Gastrocnemius medialis (tissue), 4 donors: ENCODE measurements around the gene DUOXA2. TPM values are rescaled to one million over a fixed set of nuclear protein-coding genes. Genes with fewer than 3 reads are reported as not detected.

Experiments used
- ATAC-seq, 2 donors: fragments of 150-250 bp; one replicate each; pipeline ENCODE4 v1.9.1; 2016
- DNase-seq, 2 donors: peaks; one replicate each; pipeline ENCODE4 v3.0.0-alpha.2; 2019
- H3K27ac ChIP-seq, 4 donors: fragments of 200-600 bp; sonication (generic); 1 replicate in 1 of 4; 2 replicates in 3 of 4; pipeline ENCODE4 v1.5.1; 2016 to 2018; ENCODE audit warnings: mild to moderate bottlenecking in 2 of 4, moderate library complexity in 1 of 4
- H3K27me3 ChIP-seq, 3 donors: fragments of 200-600 bp; sonication (generic) in 2 of 3; 1 replicate in 1 of 3; 2 replicates in 2 of 3; pipeline versions ENCODE4 v1.5.1 to v1.6.0; 2016 to 2019; ENCODE audit warnings: mild to moderate bottlenecking in 1 of 3, moderate library complexity in 1 of 3
- H3K36me3 ChIP-seq, 2 donors: fragments of 200-600 bp; sonication (generic) in 1 of 2; one replicate each; pipeline ENCODE4 v1.5.1; 2017 to 2018
- H3K4me1 ChIP-seq, 2 donors: fragments of 200-600 bp; sonication (generic) in 1 of 2; one replicate each; pipeline ENCODE4 v1.5.1; 2016 to 2017; ENCODE audit warnings: mild to moderate bottlenecking in 2 of 2
- H3K4me3 ChIP-seq, 4 donors: fragments of 200-600 bp; sonication (generic) in 3 of 4; 1 replicate in 1 of 4; 2 replicates in 3 of 4; pipeline ENCODE4 v1.5.1; 2016 to 2019; ENCODE audit warnings: mild to moderate bottlenecking in 2 of 4
- H3K9me3 ChIP-seq, 3 donors: fragments of 200-600 bp; sonication (generic) in 2 of 3; 1 replicate in 1 of 3; 2 replicates in 2 of 3; pipeline ENCODE4 v1.5.1; 2016 to 2019
- CTCF ChIP-seq, 5 experiments: fragments of 450-650 bp in 3 of 5; fragments of 200-600 bp in 2 of 5; sonication (generic) in 2 of 5; IDR thresholded peaks in 4 of 5; conservative IDR thresholded peaks in 1 of 5; 1 replicate in 4 of 5; 2 replicates in 1 of 5; pipeline ENCODE4 v1.5.1; 2016 to 2019; ENCODE audit warnings: antibody characterized with exemption in 5 of 5, mild to moderate bottlenecking in 3 of 5, moderate library complexity in 3 of 5
- POLR2A ChIP-seq, 2 donors: fragments of 450-650 bp; IDR thresholded peaks; one replicate each; pipeline ENCODE4 v1.6.1; 2017; ENCODE audit warnings: antibody characterized with exemption in 2 of 2, mild to moderate bottlenecking in 2 of 2, moderate library complexity in 2 of 2
- in situ Hi-C, 4 donors: fragments of 200-750 bp; cut with MboI; loops; one replicate each; pipeline versions ENCODE4 v1.15.0 to v1.8.0; 2017; ENCODE audit warnings: low sequenced_read_pairs in 4 of 4
- intact Hi-C: fragments of 100-400 bp; cut with DNase I; formaldehyde crosslinking; loops from one replicate; pipeline ENCODE4 v1.15.1; 2023; ENCODE audit warnings: low total_unique reads
- total RNA-seq, 4 donors: library from RNA; depleted of rRNA; stranded (reverse); fragments of >200 nt; gene quantifications; one replicate each; pipeline versions ENCODE4 v1.1.0 to v1.2.3, GENCODE V29; 2016

Gene DUOXA2
- total RNA-seq, 4 donors from 2014 or later, result not detected

DNA sequence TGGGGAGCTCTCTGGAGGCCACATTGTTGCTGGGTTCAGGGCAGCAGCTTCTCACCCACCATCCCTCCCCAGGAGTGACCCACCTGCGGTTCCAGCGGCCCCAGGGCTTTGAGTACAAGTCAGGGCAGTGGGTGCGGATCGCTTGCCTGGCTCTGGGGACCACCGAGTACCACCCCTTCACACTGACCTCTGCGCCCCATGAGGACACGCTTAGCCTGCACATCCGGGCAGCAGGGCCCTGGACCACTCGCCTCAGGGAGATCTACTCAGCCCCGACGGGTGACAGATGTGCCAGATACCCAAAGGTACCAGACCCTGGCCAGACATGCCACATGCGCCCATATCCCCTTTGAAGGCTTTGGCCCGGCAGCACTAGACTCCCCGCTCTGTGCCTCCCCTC is 47.5 kb downstream of the DUOXA2 start:
- DNase-seq, result no peak
- Histone ChIP-seq H3K27me3 (no peaks in the 10 kb centered on the region), H3K9me3 (no peaks in the 10 kb centered on the region), H3K27ac (no peak overlapping the region), H3K4me3 (no peak overlapping the region), H3K4me1 (no peaks in the 10 kb centered on the region), H3K36me3 (no peaks in the 10 kb centered on the region)
- TF ChIP-seq POLR2A (IDR thresholded peaks at IDR 0.05), result no peak
- intact Hi-C loops, result loop anchor here (2.0 kb wide), 1 partner anchor 297 kb away; no protein-coding TSS in a partner anchor
- no peak for ATAC-seq
- in situ Hi-C loops, result loop anchor here in 3 of 4 donors (5.0 to 25.0 kb wide), 3 partner anchors 126 to 251 kb away; a partner anchor contains a TSS

DNA sequence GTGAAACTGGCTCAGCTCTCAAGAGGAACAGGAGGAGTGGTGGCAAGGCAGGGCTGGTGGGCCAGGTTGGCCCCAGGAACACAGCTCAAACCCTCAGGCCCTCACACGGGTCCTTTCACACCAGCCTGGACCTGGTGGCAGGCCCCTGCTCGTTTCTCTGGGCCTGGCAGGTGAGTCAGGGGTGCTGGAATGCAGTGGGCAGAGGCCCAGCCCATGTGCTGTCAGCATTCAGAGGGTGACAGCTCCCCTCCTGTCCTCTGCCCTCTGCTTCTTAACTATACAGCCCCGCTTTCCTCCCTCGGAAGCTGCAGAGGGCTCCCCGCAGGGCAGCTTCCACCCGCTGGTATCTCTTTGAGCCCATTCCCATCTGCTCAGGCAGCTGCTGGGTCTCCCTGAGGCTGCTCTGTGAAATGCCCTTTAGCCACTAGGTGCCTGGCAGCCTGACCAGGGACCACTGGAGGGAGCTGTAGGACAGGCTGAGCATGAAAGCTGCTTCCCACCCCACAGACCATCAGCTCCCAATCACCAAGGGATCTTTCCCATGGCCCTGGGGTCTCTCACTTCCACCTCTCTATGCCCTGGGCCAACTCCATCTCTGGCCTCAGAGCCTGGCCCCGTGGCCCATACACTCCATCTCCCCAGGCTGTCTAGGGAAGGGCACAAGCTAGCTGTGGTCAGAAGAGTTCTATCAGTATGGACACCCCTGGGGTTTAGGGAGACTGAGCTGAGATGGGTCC is 48.8 kb downstream of the DUOXA2 start:
- intact Hi-C loops, result loop anchor here (1.0 to 2.0 kb wide), 3 partner anchors 116 to 296 kb away; no protein-coding TSS in a partner anchor
- in situ Hi-C loops, result loop anchor here in 3 of 4 donors (5.0 to 25.0 kb wide), 3 partner anchors 124 to 249 kb away; a partner anchor contains a TSS
- H3K27ac ChIP-seq, result no peak overlapping the region

DNA sequence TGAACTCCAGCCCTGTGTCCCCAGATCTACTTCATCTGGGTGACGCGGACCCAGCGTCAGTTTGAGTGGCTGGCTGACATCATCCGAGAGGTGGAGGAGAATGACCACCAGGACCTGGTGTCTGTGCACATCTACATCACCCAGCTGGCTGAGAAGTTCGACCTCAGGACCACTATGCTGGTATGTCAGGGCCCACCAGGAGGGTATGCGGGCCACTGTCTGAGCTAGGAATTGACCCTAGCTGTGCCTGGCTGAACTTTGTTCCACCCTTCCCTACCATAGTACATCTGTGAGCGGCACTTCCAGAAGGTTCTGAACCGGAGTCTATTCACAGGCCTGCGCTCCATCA is 49.4 kb downstream of the DUOXA2 start:
- no peak overlapping the region for H3K4me3 ChIP-seq
- no peak overlapping the region for H3K27ac ChIP-seq
- no peak for DNase-seq
- H3K27me3 ChIP-seq, result no peaks in the 10 kb centered on the region
- intact Hi-C loops (loop anchor here (1.0 to 2.0 kb wide), 3 partner anchors 116 to 295 kb away; no protein-coding TSS in a partner anchor), in situ Hi-C loops (loop anchor here in 3 of 4 donors (5.0 to 25.0 kb wide), 3 partner anchors 124 to 249 kb away; a partner anchor contains a TSS)
- H3K4me1 ChIP-seq, result peaks cover 0 to 4% of the 10 kb centered on the region in 2 donors
- ATAC-seq, result no peak
- no peaks in the 10 kb centered on the region for H3K36me3 ChIP-seq
- H3K9me3 ChIP-seq, result no peaks in the 10 kb centered on the region
- TF ChIP-seq CTCF (IDR thresholded peaks at IDR 0.05 in 4 of 5, conservative IDR thresholded peaks at IDR 0.05 in 1 of 5), result no peak
- no peak for TF ChIP-seq POLR2A (IDR thresholded peaks at IDR 0.05)

More for the DNA sequence above, 48.8 kb downstream of the DUOXA2 start:
- H3K36me3 ChIP-seq, result no peaks in the 10 kb centered on the region
- peak; percentile 71 to 90 (median 80) for TF ChIP-seq CTCF (IDR thresholded peaks at IDR 0.05 in 4 of 5, conservative IDR thresholded peaks at IDR 0.05 in 1 of 5)
- no peak for TF ChIP-seq POLR2A (IDR thresholded peaks at IDR 0.05)
- no peaks in the 10 kb centered on the region for H3K9me3 ChIP-seq
- peak; percentile 60 to 71 for DNase-seq
- H3K27me3 ChIP-seq, result no peaks in the 10 kb centered on the region
- H3K4me1 ChIP-seq, result peaks cover 0 to 4% of the 10 kb centered on the region in 2 donors
- ATAC-seq, result peak; percentile 55 to 61
- H3K4me3 ChIP-seq, result no peak overlapping the region

- no peaks in the 10 kb centered on the region for H3K9me3 ChIP-seq
- no peak for DNase-seq
- TF ChIP-seq POLR2A (IDR thresholded peaks at IDR 0.05), result no peak
- no peak for TF ChIP-seq CTCF (IDR thresholded peaks at IDR 0.05 in 4 of 5, conservative IDR thresholded peaks at IDR 0.05 in 1 of 5)
- H3K4me3 ChIP-seq, result no peak overlapping the region
- no peaks in the 10 kb centered on the region for H3K36me3 ChIP-seq
- in situ Hi-C loops, result loop anchor here in 3 of 4 donors (5.0 to 25.0 kb wide), 3 partner anchors 122 to 247 kb away; a partner anchor contains a TSS
- ATAC-seq, result no peak
- no peak overlapping the region for H3K27ac ChIP-seq
- H3K4me1 ChIP-seq, result peaks cover 0 to 4% of the 10 kb centered on the region in 2 donors
- intact Hi-C loops, result no loop called here
- H3K27me3 ChIP-seq, result no peaks in the 10 kb centered on the region
Measured at GRCh38 chr15:45164914-45165313, 50.8 kb downstream of the DUOXA2 start.

- H3K27ac ChIP-seq, result peak overlapping the region in 1 of 4 donors; percentile 91
- intact Hi-C loops (no loop called here), in situ Hi-C loops (loop anchor here in 3 of 4 donors (10.0 to 25.0 kb wide), 2 partner anchors 239 to 247 kb away; a partner anchor contains a TSS)
- H3K27me3 ChIP-seq, result no peaks in the 10 kb centered on the region
- H3K9me3 ChIP-seq, result no peaks in the 10 kb centered on the region
- TF ChIP-seq CTCF (IDR thresholded peaks at IDR 0.05 in 4 of 5, conservative IDR thresholded peaks at IDR 0.05 in 1 of 5) (no peak), POLR2A (IDR thresholded peaks at IDR 0.05) (no peak)
- H3K4me1 ChIP-seq, result peaks cover 0 to 4% of the 10 kb centered on the region in 2 donors
- DNase-seq, result no peak
- H3K36me3 ChIP-seq, result no peaks in the 10 kb centered on the region
- H3K4me3 ChIP-seq, result no peak overlapping the region
- no peak for ATAC-seq
Measured at GRCh38 chr15:45165536-45165935, 51.4 kb downstream of the DUOXA2 start.
